GM12878 (cell line): Measurements from ENCODE around the gene MCC. TPM values are rescaled to one million over a fixed set of nuclear protein-coding genes. Genes with fewer than 3 reads are reported as not detected.

Source experiments
- ATAC-seq: fragments of 200-7000 bp; cut with Tn5 transposase; 3 replicates; pipeline ENCODE4 v1.9.1; 2020; ENCODE audit warnings: mild to moderate bottlenecking, moderate library complexity
- BruUV-seq: library from RNA; stranded (reverse); fragments of 400-500 nt; replicated peaks from 2 replicates; lab custom pipeline; 2021; lab: Mats Ljungman, UMichigan
- CTCF ChIA-PET: fragments of 300-600 bp; sonication (Branson Sonifier 250); formaldehyde crosslinking; extraction: SDS; loops from one replicate; lab custom pipeline; 2021; ENCODE audit warnings: inconsistent platforms; lab: Yijun Ruan, JAX
- POLR2A ChIA-PET: fragments of 350-600 bp; formaldehyde crosslinking; extraction: SDS; loops from one replicate; lab custom pipeline; 2021; ENCODE audit warnings: inconsistent platforms; lab: Charles Lee
- RAD21 ChIA-PET: fragments of 300-600 bp; sonication (Branson Sonifier 250); formaldehyde crosslinking; loops from one replicate; lab custom pipeline; 2023; ENCODE audit warnings: antibody characterized with exemption; ENCODE audit not compliant: unreplicated experiment; lab: Charles Lee
- SMC1A ChIA-PET: fragments of 300-600 bp; sonication (Branson Sonifier 250); formaldehyde crosslinking; loops from one replicate; lab custom pipeline; 2023; ENCODE audit not compliant: unreplicated experiment, uncharacterized antibody; lab: Charles Lee
- DNase-seq: peaks from one replicate; pipeline ENCODE4 v3.0.0-alpha.2; 2011; ENCODE audit warnings: low read depth, low spot score
- FAIRE-seq: peaks from 3 replicates; lab custom pipeline; 2011; peaks lifted over from hg19 to GRCh38; lab: Jason Lieb, UNC
- H2AFZ ChIP-seq: 2 replicates; pipeline ENCODE4 v1.6.0; 2011; ENCODE audit warnings: low read depth, low read length, control low read depth; ENCODE audit not compliant: control insufficient read depth
- H3K27ac ChIP-seq: 2 replicates; pipeline ENCODE4 v1.5.1; 2011; ENCODE audit warnings: control low read depth; ENCODE audit not compliant: control insufficient read depth, insufficient read depth
- H3K27me3 ChIP-seq, 2 experiments: replicated peaks in 1 of 2; 2 replicates each; pipeline versions ENCODE4 v1.6.0 to v1.6.1; 2011; ENCODE audit warnings: low read length in 1 of 2; ENCODE audit not compliant: control insufficient read depth in 2 of 2, insufficient read depth in 2 of 2
- H3K36me3 ChIP-seq, 2 experiments: 2 replicates each; pipeline ENCODE4 v1.5.1; 2011; ENCODE audit warnings: low read length in 1 of 2; ENCODE audit not compliant: control insufficient read depth in 2 of 2, insufficient read depth in 2 of 2
- H3K4me1 ChIP-seq: 2 replicates; pipeline ENCODE4 v1.6.1; 2011; ENCODE audit warnings: mild to moderate bottlenecking, low read length, moderate library complexity, mixed read lengths; ENCODE audit not compliant: control insufficient read depth, insufficient read depth
- H3K4me2 ChIP-seq: 2 replicates; pipeline ENCODE4 v1.6.0; 2011; ENCODE audit warnings: control low read depth; ENCODE audit not compliant: control insufficient read depth, insufficient read depth
- H3K4me3 ChIP-seq: fragments of 200-600 bp; sonication (generic); 2 replicates; pipeline ENCODE4 v1.5.1; 2016
- H3K79me2 ChIP-seq: 2 replicates; pipeline ENCODE4 v1.6.0; 2011; ENCODE audit warnings: low read length; ENCODE audit not compliant: control insufficient read depth, insufficient read depth
- H3K9ac ChIP-seq: 2 replicates; pipeline ENCODE4 v1.8.0; 2011; ENCODE audit warnings: low read length, control low read depth, mixed read lengths; ENCODE audit not compliant: control insufficient read depth, insufficient read depth
- H3K9me3 ChIP-seq: replicated peaks from 3 replicates; pipeline ENCODE4 v1.5.1; 2011; ENCODE audit warnings: mild to moderate bottlenecking, low read length; ENCODE audit not compliant: control insufficient read depth, insufficient read depth
- H4K20me1 ChIP-seq: 2 replicates; pipeline ENCODE4 v1.6.0; 2011; ENCODE audit not compliant: control insufficient read depth, insufficient read depth
- ATF7 ChIP-seq: fragments of 450-650 bp; IDR thresholded peaks from 2 replicates; pipeline ENCODE4 v1.6.1; 2016; ENCODE audit warnings: low read depth, mild to moderate bottlenecking
- DPF2 ChIP-seq: fragments of 450-650 bp; IDR thresholded peaks from 2 replicates; pipeline ENCODE4 v1.6.1; 2017; ENCODE audit warnings: mild to moderate bottlenecking
- FOS ChIP-seq: IDR thresholded peaks from 3 replicates; pipeline ENCODE4 v1.6.1; 2011; ENCODE audit warnings: borderline replicate concordance; ENCODE audit not compliant: insufficient read length; ENCODE audit errors: extremely low read depth
- FOXM1 ChIP-seq: IDR thresholded peaks from 2 replicates; pipeline ENCODE4 v1.6.1; 2012; ENCODE audit warnings: low read depth, mild to moderate bottlenecking, inconsistent platforms, low read length, moderate library complexity
- GABPA ChIP-seq: IDR thresholded peaks from 2 replicates; pipeline ENCODE4 v1.6.1; 2014; ENCODE audit warnings: antibody characterized with exemption, low read depth, mild to moderate bottlenecking, inconsistent platforms
- HSF1 ChIP-seq: fragments of 150-350 bp; IDR thresholded peaks from 2 replicates; pipeline ENCODE4 v1.6.1; 2014; ENCODE audit warnings: mild to moderate bottlenecking, low read depth, low read length
- IKZF2 ChIP-seq, 2 experiments: fragments of 450-650 bp; IDR thresholded peaks; 2 replicates each; pipeline ENCODE4 v1.6.1; 2017; ENCODE audit warnings: mild to moderate bottlenecking in 2 of 2, moderate library complexity in 2 of 2
- JUNB ChIP-seq: IDR thresholded peaks from 2 replicates; pipeline ENCODE4 v1.6.1; 2016; ENCODE audit warnings: antibody characterized with exemption, mild to moderate bottlenecking
- LARP7 ChIP-seq: fragments of 450-650 bp; IDR thresholded peaks from 2 replicates; pipeline ENCODE4 v1.6.1; 2017; ENCODE audit warnings: mild to moderate bottlenecking
- NFXL1 ChIP-seq: fragments of 450-650 bp; IDR thresholded peaks from 2 replicates; pipeline ENCODE4 v1.6.1; 2017; ENCODE audit warnings: antibody characterized with exemption, mild to moderate bottlenecking, borderline replicate concordance
- NFYA ChIP-seq: IDR thresholded peaks from 2 replicates; pipeline ENCODE4 v1.6.1; 2011; ENCODE audit warnings: low read depth, mild to moderate bottlenecking, low read length, improper control_type of control experiment, borderline replicate concordance
- NRF1 ChIP-seq: conservative IDR thresholded peaks from 2 replicates; pipeline ENCODE4 v1.6.1; 2011; ENCODE audit warnings: mild to moderate bottlenecking, low read depth, low read length, improper control_type of control experiment
- PKNOX1 ChIP-seq: fragments of 450-650 bp; IDR thresholded peaks from 2 replicates; pipeline ENCODE4 v1.6.1; 2016; ENCODE audit warnings: mild to moderate bottlenecking
- POLR2AphosphoS5 ChIP-seq: IDR thresholded peaks from 2 replicates; pipeline ENCODE4 v1.6.1; 2011; ENCODE audit warnings: mild to moderate bottlenecking, low read length, inconsistent platforms
- RELA ChIP-seq: fragments of 450-650 bp; IDR thresholded peaks from 2 replicates; pipeline ENCODE4 v1.8.0; 2014; ENCODE audit warnings: borderline replicate concordance; ENCODE audit not compliant: partially characterized antibody
- SMC3 ChIP-seq: IDR thresholded peaks from 2 replicates; pipeline ENCODE4 v1.6.1; 2011; ENCODE audit warnings: low read length, improper control_type of control experiment, borderline replicate concordance
- STAT3 ChIP-seq: IDR thresholded peaks from 2 replicates; pipeline ENCODE4 v1.6.1; 2011; ENCODE audit warnings: low read depth, low read length, improper control_type of control experiment
- USF2 ChIP-seq: IDR thresholded peaks from 2 replicates; pipeline ENCODE4 v1.6.1; 2011; ENCODE audit warnings: low read depth, low read length, improper control_type of control experiment, borderline replicate concordance
- ZBED1 ChIP-seq: IDR thresholded peaks from 2 replicates; pipeline ENCODE4 v1.6.1; 2016; ENCODE audit warnings: borderline replicate concordance
- WGBS: methylation state at CpG from one replicate; pipeline ENCODE4 v1.1.6; 2016; ENCODE audit warnings: low lambda C conversion rate; ENCODE audit not compliant: insufficient replicate concordance, insufficient coverage; ENCODE audit errors: missing lambda C conversion rate; 5-methylcytosine and 5-hydroxymethylcytosine counted together
- in situ Hi-C: fragments of 300-500 bp; cut with MboI; formaldehyde crosslinking; loops from 9 replicates; pipeline ENCODE4 v1.14.3; 2018; ENCODE audit warnings: mixed read lengths
- intact Hi-C: fragments of 100-400 bp; cut with micrococcal nuclease; formaldehyde crosslinking; loops from one replicate; pipeline ENCODE4 v1.14.2; 2022; ENCODE audit not compliant: unreplicated experiment
- polyA plus RNA-seq, 11 experiments: library from polyadenylated mRNA; depleted of rRNA in 4 of 11; unstranded in 6 of 11; stranded (reverse) in 5 of 11; fragments of >200 nt; fragmentation: Nextera tagmentation in 4 of 11; fragmentation: Illumina TruSeq in 1 of 11; extraction: Ambion mirVana in 4 of 11; extraction: Trizol in 1 of 11; gene quantifications; 1 replicate in 1 of 11; 2 replicates in 10 of 11; pipeline versions ENCODE4 v1.2.1 to v1.2.3, GENCODE V29; 2011 to 2016; ENCODE audit warnings: inconsistent platforms in 2 of 11, missing spikeins in 2 of 11, low read depth in 1 of 11
- total RNA-seq, 4 experiments: library from RNA; depleted of rRNA in 3 of 4; stranded (reverse); fragments of >200 nt in 3 of 4; fragmentation: Illumina TruSeq in 1 of 4; extraction: Trizol in 1 of 4; gene quantifications; 2 replicates each; pipeline versions ENCODE4 v1.2.1 to v1.2.3, GENCODE V29; 2013 to 2021

MCC gene
- total and polyA plus RNA-seq, 10 of the 15 experiments (the other 5 are each of a cell fraction or from before 2014, with no cell fraction given), result 0.03 to 0.86 (median 0.16) TPM

- WGBS, result 23% methylated on average over 6 of the region's 6 CpGs
- Histone ChIP-seq H3K4me2 (no peak overlapping the region), H3K27me3 (no peaks in the 10 kb centered on the region; a peak in 2 of 4 replicates), H4K20me1 (no peaks in the 10 kb centered on the region), H3K79me2 (no peaks in the 10 kb centered on the region), H3K4me3 (no peak overlapping the region), H3K9me3 (no peaks in the 10 kb centered on the region), H3K36me3 (no peaks in the 10 kb centered on the region), H3K9ac (no peak overlapping the region), H3K27ac (no peak overlapping the region), H2AFZ (no peak overlapping the region), H3K4me1 (peaks cover 8% of the 10 kb centered on the region; the same call in 1 of the 2 replicates)
- CTCF ChIA-PET, result interaction anchor here (1.0 kb wide), 1 partner anchor 62 kb away, joined by 4 read pairs; no protein-coding TSS in a partner anchor
- no peak for DNase-seq
- FAIRE-seq, result no peak
- ATAC-seq, result no peak
- BruUV-seq, result no TSS peak
- POLR2A ChIA-PET, result no interaction called here
- in situ Hi-C loops, result no loop called here
- intact Hi-C loops, result no loop called here
- SMC1A ChIA-PET, result interaction anchor here (0.6 kb wide), 1 partner anchor 406 kb away, joined by 3 read pairs; no protein-coding TSS in a partner anchor
- RAD21 ChIA-PET, result no interaction called here
- no peak for TF ChIP-seq NRF1
- TF ChIP-seq ATF7, result no peak
- no peak for TF ChIP-seq LARP7
- no peak for TF ChIP-seq NFYA
- TF ChIP-seq ZBED1, result no peak
- TF ChIP-seq USF2, result no peak
- TF ChIP-seq DPF2, result no peak
- TF ChIP-seq FOXM1, result no peak
- no peak for TF ChIP-seq FOS
- TF ChIP-seq STAT3, result no peak
- no peak for TF ChIP-seq RELA
- TF ChIP-seq POLR2AphosphoS5, result no peak
- no peak for TF ChIP-seq HSF1
- TF ChIP-seq GABPA, result no peak
- TF ChIP-seq IKZF2 (IDR thresholded peaks at IDR 0.05), result no peak
- no peak for TF ChIP-seq PKNOX1
- TF ChIP-seq JUNB, result no peak
- TF ChIP-seq NFXL1, result no peak
- no peak for TF ChIP-seq SMC3
Measured at GRCh38 chr5:113058706-113059226, 429.5 kb downstream of the MCC start.
